ENCODE measurements around the gene ACKR1. TPM values are rescaled to one million over a fixed set of nuclear protein-coding genes. Genes with fewer than 3 reads are reported as not detected.

The ACKR1 gene
- total RNA-seq, 6 donors from 2014 or later, result 2.1 to 133 (median 38.4) TPM

- peaks cover 14 to 21% (median 16%) of the 10 kb centered on the region in 4 donors for H3K4me1 ChIP-seq
- DNase-seq (peak in 1 of 2 donors; percentile 85), ATAC-seq (ENCODE audit: low FRiP score in 2 of 2) (peak in 1 of 2 donors; percentile 63)
- H3K4me3 ChIP-seq, result peak overlapping the region in 3 of 4 donors; percentile 13 to 29 (median 24)
- peaks cover 0 to 25% (median 18%) of the 10 kb centered on the region in 4 donors for H3K27me3 ChIP-seq
- TF ChIP-seq POLR2AphosphoS5 (IDR thresholded peaks at IDR 0.05), result no peak
- no peak for TF ChIP-seq CTCF (IDR thresholded peaks at IDR 0.05)
- TF ChIP-seq POLR2A (IDR thresholded peaks at IDR 0.05), result no peak
- TF ChIP-seq EP300 (IDR thresholded peaks at IDR 0.05), result no peak
- no peak overlapping the region for H3K27ac ChIP-seq
- H3K36me3 ChIP-seq, result no peaks in the 10 kb centered on the region
- WGBS, 2 donors, result 1 to 8% methylated on average over 8 to 44 of the region's 49 CpGs
- H3K9me3 ChIP-seq, result no peaks in the 10 kb centered on the region
Observed at GRCh38 chr1:159171688-159172501, 32.8 kb upstream of the ACKR1 start.

- Histone ChIP-seq H3K27me3 (peaks cover 0 to 25% (median 18%) of the 10 kb centered on the region in 4 donors), H3K4me1 (peaks cover 14 to 21% (median 16%) of the 10 kb centered on the region in 4 donors), H3K4me3 (peak overlapping the region in 2 of 4 donors; percentile 2 to 24), H3K9me3 (no peaks in the 10 kb centered on the region), H3K36me3 (no peaks in the 10 kb centered on the region), H3K27ac (no peak overlapping the region)
- ATAC-seq (ENCODE audit: low FRiP score in 2 of 2) (peak in 1 of 2 donors; percentile 62), DNase-seq (peak in 1 of 2 donors; percentile 16)
- 1 to 3% methylated on average over 16 to 17 of the region's 17 CpGs for WGBS, 2 donors
- no peak for TF ChIP-seq CTCF (IDR thresholded peaks at IDR 0.05)
- TF ChIP-seq EP300 (IDR thresholded peaks at IDR 0.05), result no peak
- no peak for TF ChIP-seq POLR2A (IDR thresholded peaks at IDR 0.05)
- TF ChIP-seq POLR2AphosphoS5 (IDR thresholded peaks at IDR 0.05), result no peak
Observed at GRCh38 chr1:159172614-159173291, 31.9 kb upstream of the ACKR1 start.

- no peaks in the 10 kb centered on the region for H3K9me3 ChIP-seq
- 23 to 40% methylated on average over 7 of the region's 7 CpGs for WGBS, 2 donors
- no peak for ATAC-seq (ENCODE audit: low FRiP score in 2 of 2)
- peaks cover 14 to 21% (median 16%) of the 10 kb centered on the region in 4 donors for H3K4me1 ChIP-seq
- H3K27ac ChIP-seq, result no peak overlapping the region
- no peak for DNase-seq
- no peak overlapping the region for H3K4me3 ChIP-seq
- H3K36me3 ChIP-seq, result no peaks in the 10 kb centered on the region
- TF ChIP-seq POLR2AphosphoS5 (IDR thresholded peaks at IDR 0.05), result no peak
- TF ChIP-seq EP300 (IDR thresholded peaks at IDR 0.05), result no peak
- no peak for TF ChIP-seq CTCF (IDR thresholded peaks at IDR 0.05)
- no peak for TF ChIP-seq POLR2A (IDR thresholded peaks at IDR 0.05)
- peaks cover 0 to 25% (median 18%) of the 10 kb centered on the region in 4 donors for H3K27me3 ChIP-seq
Observed at GRCh38 chr1:159173320-159173719, 31.4 kb upstream of the ACKR1 start.

- WGBS, 2 donors, result 71 to 87% methylated on average over 2 of the region's 2 CpGs
- no peak for DNase-seq
- H3K27me3 ChIP-seq, result peaks cover 0 to 25% (median 17%) of the 10 kb centered on the region in 4 donors
- H3K36me3 ChIP-seq, result no peaks in the 10 kb centered on the region
- H3K4me1 ChIP-seq, result peaks cover 14 to 21% (median 16%) of the 10 kb centered on the region in 4 donors
- TF ChIP-seq EP300 (IDR thresholded peaks at IDR 0.05), result no peak
- TF ChIP-seq POLR2A (IDR thresholded peaks at IDR 0.05), result no peak
- no peak for TF ChIP-seq POLR2AphosphoS5 (IDR thresholded peaks at IDR 0.05)
- TF ChIP-seq CTCF (IDR thresholded peaks at IDR 0.05), result no peak
- ATAC-seq (ENCODE audit: low FRiP score in 2 of 2), result no peak
- H3K4me3 ChIP-seq, result no peak overlapping the region
- no peak overlapping the region for H3K27ac ChIP-seq
- H3K9me3 ChIP-seq, result no peaks in the 10 kb centered on the region
Observed at GRCh38 chr1:159175571-159175970, 29.1 kb upstream of the ACKR1 start.

Measured in upper lobe of left lung (tissue), 6 donors.